Natural killer cell (primary cell): ENCODE measurements around the gene ZDHHC5. TPM values are rescaled to one million over a fixed set of nuclear protein-coding genes. Genes with fewer than 3 reads are reported as not detected.

Experiments used
- ATAC-seq, 3 donors: fragments of 150-1000 bp in 2 of 3; fragments of 200-7000 bp in 1 of 3; cut with Tn5 transposase; 1 replicate in 1 of 3; 2 replicates in 2 of 3; pipeline ENCODE4 v1.10.0; 2021; ENCODE audit warnings: mild to moderate bottlenecking in 2 of 3, moderate library complexity in 2 of 3
- DNase-seq, 2 donors: peaks; one replicate each; pipeline versions ENCODE4 v3.0.0 to v3.0.0-alpha.2; 2013 to 2021; ENCODE audit warnings: mixed read lengths in 1 of 2
- H3K27ac ChIP-seq: one replicate; pipeline ENCODE4 v1.5.1; 2013; ENCODE audit warnings: mild to moderate bottlenecking, low read length
- H3K27me3 ChIP-seq: one replicate; pipeline ENCODE4 v1.6.1; 2013; ENCODE audit warnings: low read length; ENCODE audit not compliant: control insufficient read depth, insufficient read depth
- H3K36me3 ChIP-seq: one replicate; pipeline ENCODE4 v1.6.1; 2013; ENCODE audit warnings: low read length; ENCODE audit not compliant: control insufficient read depth, insufficient read depth
- H3K4me1 ChIP-seq: one replicate; pipeline ENCODE4 v1.6.1; 2013; ENCODE audit warnings: low read length; ENCODE audit not compliant: control insufficient read depth, insufficient read depth
- H3K4me3 ChIP-seq: one replicate; pipeline ENCODE4 v1.5.1; 2013; ENCODE audit warnings: low read length
- H3K9me3 ChIP-seq: one replicate; pipeline ENCODE4 v1.6.1; 2013; ENCODE audit warnings: low read length; ENCODE audit not compliant: control insufficient read depth, insufficient read depth
- H3K27ac Mint-ChIP-seq, 2 donors: one replicate each; pipeline ENCODE4 v1.8.0; 2022; ENCODE audit warnings: mild to moderate bottlenecking in 2 of 2, mixed read lengths in 2 of 2, moderate library complexity in 1 of 2
- H3K27me3 Mint-ChIP-seq, 2 donors: one replicate each; pipeline ENCODE4 v1.8.0; 2022; ENCODE audit warnings: low read depth in 2 of 2, mixed read lengths in 2 of 2
- H3K36me3 Mint-ChIP-seq: one replicate; pipeline ENCODE4 v1.8.0; 2022; ENCODE audit warnings: mixed read lengths
- H3K4me1 Mint-ChIP-seq, 2 donors: one replicate each; pipeline ENCODE4 v1.8.0; 2022; ENCODE audit warnings: mixed read lengths in 2 of 2
- H3K4me3 Mint-ChIP-seq: one replicate; pipeline ENCODE4 v1.8.0; 2022; ENCODE audit warnings: mild to moderate bottlenecking, moderate library complexity, mixed read lengths
- H3K9me3 Mint-ChIP-seq, 2 donors: one replicate each; pipeline ENCODE4 v1.8.0; 2022; ENCODE audit warnings: mixed read lengths in 2 of 2
- whole genome bisulfite sequencing: methylation state at CpG from one replicate; pipeline ENCODE4 v1.1.7; 2013; ENCODE audit warnings: missing lambda C conversion rate; ENCODE audit not compliant: insufficient coverage; 5-methylcytosine and 5-hydroxymethylcytosine counted together
- intact Hi-C: fragments of 100-400 bp; cut with micrococcal nuclease; formaldehyde crosslinking; loops from one replicate; pipeline ENCODE4 v1.14.2; 2022
- total RNA-seq, 4 donors: library from RNA; stranded (reverse); fragments of 120-200 nt in 1 of 4; gene quantifications; one replicate each; pipeline versions ENCODE4 v1.2.3 to v1.2.4, GENCODE V29; 2013 to 2022
- TF ChIP-seq, protein P1 (sequence below): fragments of 200-600 bp; IDR thresholded peaks from one replicate; pipeline ENCODE4 v1.8.0; 2022; ENCODE audit warnings: antibody characterized with exemption

The ZDHHC5 gene
- total RNA-seq, 3 donors from 2014 or later (not counting 1 experiment from before 2014, with no cell fraction given): 46.1 to 64.0 (median 55.5) TPM

DNA sequence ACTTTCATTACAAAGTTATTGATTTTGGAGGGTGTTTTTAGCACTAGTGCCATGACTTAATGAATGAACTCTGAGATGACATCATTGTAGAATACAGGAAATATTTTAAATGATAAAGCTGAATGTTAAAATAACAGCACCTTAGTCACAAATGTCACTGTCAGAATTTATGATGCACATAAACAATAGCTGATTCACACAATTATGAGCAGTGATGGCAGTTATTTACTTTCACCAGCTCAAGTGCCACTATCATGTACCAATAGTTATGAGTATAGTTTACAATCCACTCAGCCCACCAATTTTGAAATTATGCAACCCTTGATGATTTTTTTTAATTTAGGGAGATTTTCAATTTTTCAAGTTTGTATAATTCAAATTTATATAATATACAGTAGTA lies 47.4 kb upstream of the ZDHHC5 start:
- intact Hi-C loops: no loop called here
- Mint-ChIP-seq H3K36me3 (no peaks in the 10 kb centered on the region), H3K9me3 (no peaks in the 10 kb centered on the region), H3K4me3 (no peak overlapping the region), H3K27ac (no peak overlapping the region), H3K4me1 (no peaks in the 10 kb centered on the region), H3K27me3 (peaks cover 9 to 14% of the 10 kb centered on the region in 2 donors)
- H3K4me1 ChIP-seq: no peaks in the 10 kb centered on the region
- DNase-seq (no peak), ATAC-seq (no peak)
- no peak overlapping the region for H3K4me3 ChIP-seq
- no peaks in the 10 kb centered on the region for H3K36me3 ChIP-seq
- H3K27me3 ChIP-seq: no peaks in the 10 kb centered on the region
- H3K27ac ChIP-seq: no peak overlapping the region
- TF ChIP-seq, protein P1, sequence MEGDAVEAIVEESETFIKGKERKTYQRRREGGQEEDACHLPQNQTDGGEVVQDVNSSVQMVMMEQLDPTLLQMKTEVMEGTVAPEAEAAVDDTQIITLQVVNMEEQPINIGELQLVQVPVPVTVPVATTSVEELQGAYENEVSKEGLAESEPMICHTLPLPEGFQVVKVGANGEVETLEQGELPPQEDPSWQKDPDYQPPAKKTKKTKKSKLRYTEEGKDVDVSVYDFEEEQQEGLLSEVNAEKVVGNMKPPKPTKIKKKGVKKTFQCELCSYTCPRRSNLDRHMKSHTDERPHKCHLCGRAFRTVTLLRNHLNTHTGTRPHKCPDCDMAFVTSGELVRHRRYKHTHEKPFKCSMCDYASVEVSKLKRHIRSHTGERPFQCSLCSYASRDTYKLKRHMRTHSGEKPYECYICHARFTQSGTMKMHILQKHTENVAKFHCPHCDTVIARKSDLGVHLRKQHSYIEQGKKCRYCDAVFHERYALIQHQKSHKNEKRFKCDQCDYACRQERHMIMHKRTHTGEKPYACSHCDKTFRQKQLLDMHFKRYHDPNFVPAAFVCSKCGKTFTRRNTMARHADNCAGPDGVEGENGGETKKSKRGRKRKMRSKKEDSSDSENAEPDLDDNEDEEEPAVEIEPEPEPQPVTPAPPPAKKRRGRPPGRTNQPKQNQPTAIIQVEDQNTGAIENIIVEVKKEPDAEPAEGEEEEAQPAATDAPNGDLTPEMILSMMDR: no peak
- peaks cover 8% of the 10 kb centered on the region for H3K9me3 ChIP-seq

DNA sequence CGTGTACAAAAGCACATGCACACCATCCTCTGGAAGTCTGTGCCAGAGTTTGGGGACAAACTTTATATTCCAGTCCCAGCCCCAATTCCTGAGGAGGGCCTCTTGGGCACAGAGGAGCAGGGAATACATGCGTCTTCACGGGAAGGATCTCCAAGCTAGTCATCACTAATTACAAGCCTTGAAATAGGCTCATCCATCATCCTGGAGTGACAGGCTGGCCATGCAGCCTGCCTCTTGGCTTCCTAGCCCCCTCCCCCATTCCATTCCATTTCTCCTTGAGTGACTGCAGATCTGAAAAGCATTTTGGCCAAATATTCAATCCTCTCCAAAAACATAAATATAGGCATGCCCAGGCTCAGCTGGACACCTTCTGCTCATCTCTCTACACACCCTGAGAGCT lies 45.7 kb upstream of the ZDHHC5 start:
- DNase-seq (no peak), ATAC-seq (no peak)
- Histone ChIP-seq H3K36me3 (no peaks in the 10 kb centered on the region), H3K4me3 (no peak overlapping the region), H3K27ac (no peak overlapping the region), H3K4me1 (no peaks in the 10 kb centered on the region), H3K9me3 (peaks cover 8% of the 10 kb centered on the region), H3K27me3 (no peaks in the 10 kb centered on the region)
- no peak overlapping the region for H3K27ac Mint-ChIP-seq
- peaks cover 2 to 6% of the 10 kb centered on the region in 2 donors for H3K27me3 Mint-ChIP-seq
- 64% methylated on average over 3 of the region's 3 CpGs for WGBS
- H3K4me3 Mint-ChIP-seq: no peak overlapping the region
- no peaks in the 10 kb centered on the region for H3K4me1 Mint-ChIP-seq
- intact Hi-C loops: no loop called here
- TF ChIP-seq, protein P1: no peak
- no peaks in the 10 kb centered on the region for H3K9me3 Mint-ChIP-seq
- H3K36me3 Mint-ChIP-seq: no peaks in the 10 kb centered on the region

DNA sequence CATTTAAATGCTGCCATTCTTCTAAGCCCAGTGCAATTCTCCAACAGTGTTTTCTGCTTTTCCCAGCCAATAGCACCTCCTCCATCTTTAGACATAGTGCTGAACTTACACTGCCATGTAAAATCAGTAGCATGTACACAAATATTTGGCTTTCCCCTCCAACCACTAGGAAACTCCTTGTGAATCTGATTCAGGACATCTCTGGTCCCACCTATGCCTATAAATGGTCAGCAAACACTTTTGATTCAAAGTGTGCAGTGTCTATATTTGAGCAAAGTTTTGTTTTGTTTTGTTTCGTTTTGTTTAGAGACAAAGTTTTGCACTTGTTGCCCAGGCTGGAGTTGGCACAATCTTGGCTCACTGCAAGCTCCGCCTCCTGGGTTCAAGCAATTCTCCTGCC lies 43.0 kb upstream of the ZDHHC5 start:
- H3K27ac ChIP-seq: no peak overlapping the region
- no peaks in the 10 kb centered on the region for H3K4me1 Mint-ChIP-seq

DNA sequence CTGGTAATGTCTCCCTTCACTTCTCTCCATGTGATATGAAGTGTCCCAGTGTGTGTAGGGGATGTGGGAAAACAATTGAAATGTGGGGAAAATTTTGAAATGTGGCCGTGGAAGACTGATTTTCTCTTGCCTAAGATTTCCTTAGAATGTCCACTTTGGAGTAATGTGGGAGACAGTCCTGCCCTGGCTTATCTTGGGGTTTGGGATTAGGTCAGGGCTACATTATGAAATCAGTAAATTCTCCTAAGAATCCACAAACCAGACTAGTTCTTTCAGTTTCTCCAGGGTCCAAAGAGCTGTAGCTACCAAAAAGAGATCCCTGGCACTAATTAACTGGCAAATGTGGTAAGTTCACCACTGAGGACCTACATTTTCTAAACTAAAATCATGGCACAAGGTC lies 41.0 kb upstream of the ZDHHC5 start:
- Histone ChIP-seq H3K27me3 (no peaks in the 10 kb centered on the region), H3K36me3 (no peaks in the 10 kb centered on the region), H3K4me3 (no peak overlapping the region), H3K27ac (no peak overlapping the region), H3K4me1 (no peaks in the 10 kb centered on the region), H3K9me3 (no peaks in the 10 kb centered on the region)
- intact Hi-C loops: no loop called here
- DNase-seq: no peak
- TF ChIP-seq, protein P1: no peak
- no peak for ATAC-seq
- Mint-ChIP-seq H3K27me3 (peaks cover 10 to 15% of the 10 kb centered on the region in 2 donors), H3K27ac (no peak overlapping the region), H3K9me3 (no peaks in the 10 kb centered on the region), H3K4me3 (no peak overlapping the region), H3K4me1 (no peaks in the 10 kb centered on the region), H3K36me3 (no peaks in the 10 kb centered on the region)
- 92% methylated on average over 1 of the region's 1 CpG for WGBS

More for the DNA sequence above, 43.0 kb upstream of the ZDHHC5 start:
- Mint-ChIP-seq H3K27me3 (peaks cover 5 to 6% of the 10 kb centered on the region in 2 donors), H3K27ac (no peak overlapping the region), H3K36me3 (no peaks in the 10 kb centered on the region), H3K9me3 (no peaks in the 10 kb centered on the region), H3K4me3 (no peak overlapping the region)
- H3K4me3 ChIP-seq: no peak overlapping the region
- no peaks in the 10 kb centered on the region for H3K4me1 ChIP-seq
- TF ChIP-seq, protein P1: no peak
- no peaks in the 10 kb centered on the region for H3K9me3 ChIP-seq
- DNase-seq (no peak), ATAC-seq (no peak)
- 88% methylated on average over 2 of the region's 2 CpGs for WGBS
- intact Hi-C loops: no loop called here
- H3K36me3 ChIP-seq: no peaks in the 10 kb centered on the region
- no peaks in the 10 kb centered on the region for H3K27me3 ChIP-seq
